GM12878 (cell line): ENCODE results near the gene OMG. TPM values are rescaled to one million over a fixed set of nuclear protein-coding genes. Genes with fewer than 3 reads are reported as not detected.

Source experiments
- ATAC-seq: fragments of 200-7000 bp; cut with Tn5 transposase; 3 replicates; pipeline ENCODE4 v1.9.1; 2020; ENCODE audit warnings: mild to moderate bottlenecking, moderate library complexity
- BruUV-seq: library from RNA; stranded (reverse); fragments of 400-500 nt; replicated peaks from 2 replicates; lab custom pipeline; 2021; lab: Mats Ljungman, UMichigan
- CTCF ChIA-PET: fragments of 300-600 bp; sonication (Branson Sonifier 250); formaldehyde crosslinking; extraction: SDS; loops from one replicate; lab custom pipeline; 2021; ENCODE audit warnings: inconsistent platforms; lab: Yijun Ruan, JAX
- POLR2A ChIA-PET: fragments of 350-600 bp; formaldehyde crosslinking; extraction: SDS; loops from one replicate; lab custom pipeline; 2021; ENCODE audit warnings: inconsistent platforms; lab: Charles Lee
- RAD21 ChIA-PET: fragments of 300-600 bp; sonication (Branson Sonifier 250); formaldehyde crosslinking; loops from one replicate; lab custom pipeline; 2023; ENCODE audit warnings: antibody characterized with exemption; ENCODE audit not compliant: unreplicated experiment; lab: Charles Lee
- SMC1A ChIA-PET: fragments of 300-600 bp; sonication (Branson Sonifier 250); formaldehyde crosslinking; loops from one replicate; lab custom pipeline; 2023; ENCODE audit not compliant: unreplicated experiment, uncharacterized antibody; lab: Charles Lee
- DNase-seq: peaks from one replicate; pipeline ENCODE4 v3.0.0-alpha.2; 2011; ENCODE audit warnings: low read depth, low spot score
- FAIRE-seq: peaks from 3 replicates; lab custom pipeline; 2011; peaks lifted over from hg19 to GRCh38; lab: Jason Lieb, UNC
- H2AFZ ChIP-seq: 2 replicates; pipeline ENCODE4 v1.6.0; 2011; ENCODE audit warnings: low read depth, low read length, control low read depth; ENCODE audit not compliant: control insufficient read depth
- H3K27ac ChIP-seq: 2 replicates; pipeline ENCODE4 v1.5.1; 2011; ENCODE audit warnings: control low read depth; ENCODE audit not compliant: control insufficient read depth, insufficient read depth
- H3K27me3 ChIP-seq, 2 experiments: replicated peaks in 1 of 2; 2 replicates each; pipeline versions ENCODE4 v1.6.0 to v1.6.1; 2011; ENCODE audit warnings: low read length in 1 of 2; ENCODE audit not compliant: control insufficient read depth in 2 of 2, insufficient read depth in 2 of 2
- H3K36me3 ChIP-seq, 2 experiments: 2 replicates each; pipeline ENCODE4 v1.5.1; 2011; ENCODE audit warnings: low read length in 1 of 2; ENCODE audit not compliant: control insufficient read depth in 2 of 2, insufficient read depth in 2 of 2
- H3K4me1 ChIP-seq: 2 replicates; pipeline ENCODE4 v1.6.1; 2011; ENCODE audit warnings: mild to moderate bottlenecking, low read length, moderate library complexity, mixed read lengths; ENCODE audit not compliant: control insufficient read depth, insufficient read depth
- H3K4me2 ChIP-seq: 2 replicates; pipeline ENCODE4 v1.6.0; 2011; ENCODE audit warnings: control low read depth; ENCODE audit not compliant: control insufficient read depth, insufficient read depth
- H3K4me3 ChIP-seq: fragments of 200-600 bp; sonication (generic); 2 replicates; pipeline ENCODE4 v1.5.1; 2016
- H3K79me2 ChIP-seq: 2 replicates; pipeline ENCODE4 v1.6.0; 2011; ENCODE audit warnings: low read length; ENCODE audit not compliant: control insufficient read depth, insufficient read depth
- H3K9ac ChIP-seq: 2 replicates; pipeline ENCODE4 v1.8.0; 2011; ENCODE audit warnings: low read length, control low read depth, mixed read lengths; ENCODE audit not compliant: control insufficient read depth, insufficient read depth
- H3K9me3 ChIP-seq: replicated peaks from 3 replicates; pipeline ENCODE4 v1.5.1; 2011; ENCODE audit warnings: mild to moderate bottlenecking, low read length; ENCODE audit not compliant: control insufficient read depth, insufficient read depth
- H4K20me1 ChIP-seq: 2 replicates; pipeline ENCODE4 v1.6.0; 2011; ENCODE audit not compliant: control insufficient read depth, insufficient read depth
- BACH1 ChIP-seq: fragments of 450-650 bp; IDR thresholded peaks from 2 replicates; pipeline ENCODE4 v1.6.1; 2017; ENCODE audit warnings: mild to moderate bottlenecking, borderline replicate concordance
- BHLHE40 ChIP-seq, 2 experiments: fragments of 450-650 bp in 1 of 2; IDR thresholded peaks; 2 replicates each; pipeline ENCODE4 v1.6.1; 2011 to 2017; ENCODE audit warnings: low read depth in 2 of 2, borderline replicate concordance in 1 of 2, improper control_type of control experiment in 1 of 2, low read length in 1 of 2, mild to moderate bottlenecking in 1 of 2
- CHD1 ChIP-seq: IDR thresholded peaks from 2 replicates; pipeline ENCODE4 v1.6.1; 2012; ENCODE audit warnings: low read depth, low read length, improper control_type of control experiment
- EP300 ChIP-seq, 2 experiments: fragments of 150-350 bp in 1 of 2; IDR thresholded peaks; 2 replicates each; pipeline ENCODE4 v1.6.1; 2011 to 2012; ENCODE audit warnings: low read depth in 2 of 2, low read length in 2 of 2, borderline replicate concordance in 1 of 2, improper control_type of control experiment in 1 of 2, inconsistent platforms in 1 of 2; ENCODE audit not compliant: control insufficient read depth in 1 of 2
- FOS ChIP-seq: IDR thresholded peaks from 3 replicates; pipeline ENCODE4 v1.6.1; 2011; ENCODE audit warnings: borderline replicate concordance; ENCODE audit not compliant: insufficient read length; ENCODE audit errors: extremely low read depth
- JUNB ChIP-seq: IDR thresholded peaks from 2 replicates; pipeline ENCODE4 v1.6.1; 2016; ENCODE audit warnings: antibody characterized with exemption, mild to moderate bottlenecking
- MYC ChIP-seq: IDR thresholded peaks from 2 replicates; pipeline ENCODE4 v1.6.1; 2011; ENCODE audit warnings: mild to moderate bottlenecking, low read length, moderate library complexity, inconsistent platforms; ENCODE audit not compliant: insufficient read depth, insufficient replicate concordance, insufficient read length, severe bottlenecking
- NR2F1 ChIP-seq: fragments of 450-650 bp; conservative IDR thresholded peaks from 2 replicates; pipeline ENCODE4 v1.6.1; 2017; ENCODE audit warnings: mild to moderate bottlenecking
- PML ChIP-seq: IDR thresholded peaks from 2 replicates; pipeline ENCODE4 v1.6.1; 2012; ENCODE audit warnings: low read length, inconsistent platforms
- STAT1 ChIP-seq: fragments of 450-650 bp; conservative IDR thresholded peaks from 2 replicates; pipeline ENCODE4 v1.6.1; 2014; ENCODE audit warnings: antibody characterized with exemption, mild to moderate bottlenecking
- ZNF384 ChIP-seq: IDR thresholded peaks from 2 replicates; pipeline ENCODE4 v1.6.1; 2012; ENCODE audit warnings: low read depth, mild to moderate bottlenecking, low read length, improper control_type of control experiment, borderline replicate concordance
- WGBS: methylation state at CpG from one replicate; pipeline ENCODE4 v1.1.6; 2016; ENCODE audit warnings: low lambda C conversion rate; ENCODE audit not compliant: insufficient replicate concordance, insufficient coverage; ENCODE audit errors: missing lambda C conversion rate; 5-methylcytosine and 5-hydroxymethylcytosine counted together
- in situ Hi-C: fragments of 300-500 bp; cut with MboI; formaldehyde crosslinking; loops from 9 replicates; pipeline ENCODE4 v1.14.3; 2018; ENCODE audit warnings: mixed read lengths
- intact Hi-C: fragments of 100-400 bp; cut with micrococcal nuclease; formaldehyde crosslinking; loops from one replicate; pipeline ENCODE4 v1.14.2; 2022; ENCODE audit not compliant: unreplicated experiment
- polyA plus RNA-seq, 11 experiments: library from polyadenylated mRNA; depleted of rRNA in 4 of 11; unstranded in 6 of 11; stranded (reverse) in 5 of 11; fragments of >200 nt; fragmentation: Nextera tagmentation in 4 of 11; fragmentation: Illumina TruSeq in 1 of 11; extraction: Ambion mirVana in 4 of 11; extraction: Trizol in 1 of 11; gene quantifications; 1 replicate in 1 of 11; 2 replicates in 10 of 11; pipeline versions ENCODE4 v1.2.1 to v1.2.3, GENCODE V29; 2011 to 2016; ENCODE audit warnings: inconsistent platforms in 2 of 11, missing spikeins in 2 of 11, low read depth in 1 of 11
- total RNA-seq, 4 experiments: library from RNA; depleted of rRNA in 3 of 4; stranded (reverse); fragments of >200 nt in 3 of 4; fragmentation: Illumina TruSeq in 1 of 4; extraction: Trizol in 1 of 4; gene quantifications; 2 replicates each; pipeline versions ENCODE4 v1.2.1 to v1.2.3, GENCODE V29; 2013 to 2021
- TF ChIP-seq, protein P1 (sequence below): IDR thresholded peaks from 2 replicates; pipeline ENCODE4 v1.6.1; 2011; ENCODE audit warnings: mild to moderate bottlenecking, low read depth, low read length, moderate library complexity; ENCODE audit not compliant: insufficient replicate concordance
- TF ChIP-seq, protein P2 (sequence below): fragments of 450-650 bp; formaldehyde crosslinking; IDR thresholded peaks from 2 replicates; pipeline ENCODE4 v1.4.0; 2022; ENCODE audit warnings: mild to moderate bottlenecking, moderate library complexity
- TF ChIP-seq, protein P3 (sequence below): IDR thresholded peaks from 2 replicates; pipeline ENCODE4 v1.6.1; 2012; ENCODE audit warnings: low read depth, low read length, improper control_type of control experiment

Gene OMG
- total and polyA plus RNA-seq, 10 of the 15 experiments (the other 5 are each of a cell fraction or from before 2014, with no cell fraction given): 0.09 to 0.96 (median 0.26) TPM

DNA sequence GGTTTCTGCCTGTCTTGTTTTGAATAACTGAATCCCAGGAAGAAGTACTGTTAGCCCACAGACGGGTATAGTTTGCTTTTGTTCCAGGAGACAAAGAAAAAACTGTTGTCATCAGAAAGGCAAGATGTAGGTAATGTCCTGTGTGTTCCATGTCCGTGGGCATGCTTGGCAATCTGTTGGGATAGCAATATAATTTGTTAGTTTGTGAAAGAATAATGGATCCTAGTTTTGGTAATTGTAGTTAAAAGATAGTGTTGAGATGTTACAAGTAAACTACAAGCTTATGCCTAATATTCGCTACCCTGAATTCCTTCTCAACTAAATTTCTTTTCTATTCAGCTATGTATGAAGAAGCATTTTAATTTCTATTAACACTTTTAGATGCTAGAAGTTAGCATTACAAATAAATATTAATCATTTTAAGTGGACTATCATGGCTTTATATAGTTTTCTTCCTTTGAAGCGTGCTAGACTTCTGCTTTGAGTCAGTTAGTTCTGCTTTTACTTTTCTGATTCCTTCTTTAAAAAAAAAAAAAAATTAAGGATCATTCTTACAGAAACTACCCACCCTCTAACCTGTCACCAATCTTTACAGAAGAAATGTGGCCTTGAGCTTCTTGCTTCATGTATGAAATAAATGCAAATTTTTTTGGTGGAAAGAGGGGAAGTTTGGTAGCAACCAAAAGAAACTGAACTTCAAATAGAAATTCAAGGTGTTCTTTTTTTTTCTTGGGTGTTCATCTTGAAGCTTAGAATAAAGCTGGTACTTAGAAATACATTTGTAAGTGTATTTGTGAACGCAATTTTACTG is 22.0 kb upstream of the OMG start:
- DNase-seq: peak; percentile 72
- intact Hi-C loops: loop anchor here (10.0 kb wide), 1 partner anchor 586 kb away; the partner anchor contains the start of gene UTP6
- POLR2A ChIA-PET: interaction anchor here (0.6 to 2.6 kb wide), 5 partner anchors 9 to 583 kb away, joined by 4 to 30 read pairs (median 4); partner anchors contain the start of gene UTP6
- in situ Hi-C loops: no loop called here
- peak overlapping the region; percentile 68 for H3K9ac ChIP-seq
- H3K4me2 ChIP-seq: peak overlapping the region; percentile 88
- H3K9me3 ChIP-seq: no peaks in the 10 kb centered on the region; the same call in 2 of the 3 replicates
- RAD21 ChIA-PET: interaction anchor here (0.8 to 3.3 kb wide), 10 partner anchors 8 to 216 kb away, joined by 3 to 39 read pairs (median 5); no protein-coding TSS in a partner anchor
- H3K4me1 ChIP-seq: peaks cover 15% of the 10 kb centered on the region
- peak; percentile 44 for ATAC-seq
- H3K27me3 ChIP-seq: no peaks in the 10 kb centered on the region
- WGBS: under 1% methylated on average over 5 of the region's 5 CpGs
- SMC1A ChIA-PET: interaction anchor here (0.6 to 9.5 kb wide), 18 partner anchors 10 to 349 kb away, joined by 3 to 101 read pairs (median 5); no protein-coding TSS in a partner anchor
- H3K79me2 ChIP-seq: peaks cover 69% of the 10 kb centered on the region
- H4K20me1 ChIP-seq: no peaks in the 10 kb centered on the region
- CTCF ChIA-PET: interaction anchor here (0.6 to 10.7 kb wide), 7 partner anchors 10 to 515 kb away, joined by 3 to 80 read pairs (median 4); no protein-coding TSS in a partner anchor
- H2AFZ ChIP-seq: no peak overlapping the region
- H3K27ac ChIP-seq: peak overlapping the region; percentile 95
- no peaks in the 10 kb centered on the region for H3K36me3 ChIP-seq
- TSS peak; percentile 84 for BruUV-seq
- peak overlapping the region; percentile 61 for H3K4me3 ChIP-seq
- FAIRE-seq: no peak
- TF ChIP-seq FOS (no peak), CHD1 (0 out of 2 replicates have a peak, but pooled peaks have one; percentile 77), NR2F1 (no peak), ZNF384 (peak; percentile 88), MYC (no peak), JUNB (peak; percentile 95), EP300 (IDR thresholded peaks at IDR 0.05; ENCODE audit: borderline replicate concordance in 1 of 2, control insufficient read depth in 1 of 2, low read depth in 2 of 2, low read length in 2 of 2) (peak in 1 of 2 experiments; percentile 18; a peak in 1 of 4 replicates), BHLHE40 (IDR thresholded peaks at IDR 0.05; ENCODE audit: borderline replicate concordance in 1 of 2, low read depth in 2 of 2, low read length in 1 of 2) (peak in 1 of 2 experiments; percentile 52; a peak in 3 of 4 replicates), BACH1 (no peak), PML (0 out of 2 replicates have a peak, but pooled peaks have one; percentile 45), STAT1 (no peak)
- TF ChIP-seq, protein P1, sequence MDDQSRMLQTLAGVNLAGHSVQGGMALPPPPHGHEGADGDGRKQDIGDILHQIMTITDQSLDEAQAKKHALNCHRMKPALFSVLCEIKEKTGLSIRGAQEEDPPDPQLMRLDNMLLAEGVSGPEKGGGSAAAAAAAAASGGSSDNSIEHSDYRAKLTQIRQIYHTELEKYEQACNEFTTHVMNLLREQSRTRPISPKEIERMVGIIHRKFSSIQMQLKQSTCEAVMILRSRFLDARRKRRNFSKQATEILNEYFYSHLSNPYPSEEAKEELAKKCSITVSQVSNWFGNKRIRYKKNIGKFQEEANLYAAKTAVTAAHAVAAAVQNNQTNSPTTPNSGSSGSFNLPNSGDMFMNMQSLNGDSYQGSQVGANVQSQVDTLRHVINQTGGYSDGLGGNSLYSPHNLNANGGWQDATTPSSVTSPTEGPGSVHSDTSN: no peak
- TF ChIP-seq, protein P2, sequence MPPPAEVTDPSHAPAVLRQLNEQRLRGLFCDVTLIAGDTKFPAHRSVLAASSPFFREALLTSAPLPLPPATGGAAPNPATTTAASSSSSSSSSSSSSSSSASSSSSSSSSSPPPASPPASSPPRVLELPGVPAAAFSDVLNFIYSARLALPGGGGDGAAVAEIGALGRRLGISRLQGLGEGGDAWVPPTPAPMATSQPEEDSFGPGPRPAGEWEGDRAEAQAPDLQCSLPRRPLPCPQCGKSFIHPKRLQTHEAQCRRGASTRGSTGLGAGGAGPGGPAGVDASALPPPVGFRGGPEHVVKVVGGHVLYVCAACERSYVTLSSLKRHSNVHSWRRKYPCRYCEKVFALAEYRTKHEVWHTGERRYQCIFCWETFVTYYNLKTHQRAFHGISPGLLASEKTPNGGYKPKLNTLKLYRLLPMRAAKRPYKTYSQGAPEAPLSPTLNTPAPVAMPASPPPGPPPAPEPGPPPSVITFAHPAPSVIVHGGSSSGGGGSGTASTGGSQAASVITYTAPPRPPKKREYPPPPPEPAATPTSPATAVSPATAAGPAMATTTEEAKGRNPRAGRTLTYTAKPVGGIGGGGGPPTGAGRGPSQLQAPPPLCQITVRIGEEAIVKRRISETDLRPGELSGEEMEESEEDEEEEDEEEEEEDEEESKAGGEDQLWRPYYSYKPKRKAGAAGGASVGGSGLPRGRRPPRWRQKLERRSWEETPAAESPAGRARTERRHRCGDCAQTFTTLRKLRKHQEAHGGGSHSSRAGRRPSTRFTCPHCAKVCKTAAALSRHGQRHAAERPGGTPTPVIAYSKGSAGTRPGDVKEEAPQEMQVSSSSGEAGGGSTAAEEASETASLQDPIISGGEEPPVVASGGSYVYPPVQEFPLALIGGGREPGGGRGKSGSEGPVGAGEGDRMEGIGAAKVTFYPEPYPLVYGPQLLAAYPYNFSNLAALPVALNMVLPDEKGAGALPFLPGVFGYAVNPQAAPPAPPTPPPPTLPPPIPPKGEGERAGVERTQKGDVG (CRISPR knock-in tag): no peak
- TF ChIP-seq, protein P3, sequence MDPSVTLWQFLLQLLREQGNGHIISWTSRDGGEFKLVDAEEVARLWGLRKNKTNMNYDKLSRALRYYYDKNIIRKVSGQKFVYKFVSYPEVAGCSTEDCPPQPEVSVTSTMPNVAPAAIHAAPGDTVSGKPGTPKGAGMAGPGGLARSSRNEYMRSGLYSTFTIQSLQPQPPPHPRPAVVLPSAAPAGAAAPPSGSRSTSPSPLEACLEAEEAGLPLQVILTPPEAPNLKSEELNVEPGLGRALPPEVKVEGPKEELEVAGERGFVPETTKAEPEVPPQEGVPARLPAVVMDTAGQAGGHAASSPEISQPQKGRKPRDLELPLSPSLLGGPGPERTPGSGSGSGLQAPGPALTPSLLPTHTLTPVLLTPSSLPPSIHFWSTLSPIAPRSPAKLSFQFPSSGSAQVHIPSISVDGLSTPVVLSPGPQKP: no peak
